WTC11 (cell line): ENCODE measurements around the gene NUB1.

ENCODE experiments used
- CTCF ChIP-seq: fragments of 200-600 bp; IDR thresholded peaks from 2 replicates; pipeline ENCODE4 v1.8.0; 2022; ENCODE audit warnings: antibody characterized with exemption
- ESRRA ChIP-seq: sonication (generic); formaldehyde crosslinking; IDR thresholded peaks from 2 replicates; pipeline ENCODE4 v1.8.1; 2022; ENCODE audit warnings: mild to moderate bottlenecking, missing genetic modification reagents, borderline replicate concordance
- IRF1 ChIP-seq: sonication (generic); formaldehyde crosslinking; IDR thresholded peaks from 2 replicates; pipeline ENCODE4 v1.8.0; 2023; ENCODE audit warnings: missing genetic modification reagents
- MYBL2 ChIP-seq: sonication (generic); formaldehyde crosslinking; IDR thresholded peaks from 2 replicates; pipeline ENCODE4 v1.8.1; 2023; ENCODE audit warnings: mild to moderate bottlenecking, moderate library complexity, missing genetic modification reagents

GRCh38 chr7:151392426-151392825 is 50.8 kb downstream of the NUB1 start:
- no peak for TF ChIP-seq CTCF
- no peak for TF ChIP-seq MYBL2 (CRISPR knock-in tag)
- TF ChIP-seq IRF1 (CRISPR knock-in tag) = no peak
- TF ChIP-seq ESRRA (CRISPR knock-in tag) = no peak
